ENCODE results near the gene MBLAC2.

MBLAC2 gene

DNA sequence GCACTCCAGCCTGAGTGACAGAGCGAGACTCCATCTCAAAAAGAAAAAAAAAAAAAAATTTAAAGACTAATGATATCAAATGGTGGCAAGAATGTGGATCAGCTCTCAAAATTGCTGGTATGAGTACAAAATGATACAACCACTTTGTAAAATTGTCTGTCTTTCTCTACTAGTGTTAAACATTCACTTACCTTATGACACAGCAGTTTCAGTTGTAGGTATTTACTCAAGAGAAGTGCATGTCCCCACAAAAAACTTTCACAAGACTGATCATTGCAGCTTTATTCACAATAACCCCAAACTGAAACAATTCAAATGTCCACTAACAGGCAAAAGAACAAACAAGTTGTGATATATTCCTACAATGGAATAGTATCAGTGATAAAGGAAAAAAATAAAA lies 50.3 kb downstream of the MBLAC2 start:
- ChIA-PET POLR2A (no interaction called here), CTCF (no interaction called here)

GRCh38 chr5:90421136-90421535 lies 53.4 kb downstream of the MBLAC2 start:
- no peaks in the 10 kb centered on the region for H3K9me3 ChIP-seq (ENCODE audit: control extremely low read depth in 1 of 5, control insufficient read depth in 4 of 5, insufficient read depth in 2 of 5, low read depth in 1 of 5, low read length in 4 of 5)
- H3K27ac ChIP-seq (ENCODE audit: insufficient read depth in 1 of 2, low read depth in 1 of 2, low read length in 2 of 2, poor library complexity in 1 of 2, severe bottlenecking in 2 of 2) = no peak overlapping the region
- H3K27me3 ChIP-seq (replicated peaks in 2 of 5; ENCODE audit: control insufficient read depth in 4 of 5, insufficient read depth in 5 of 5, low read length in 4 of 5) = peaks cover 0 to 2% (median 0%) of the 10 kb centered on the region in 5 experiments
- H3K36me3 ChIP-seq (ENCODE audit: control insufficient read depth in 4 of 4, insufficient read depth in 4 of 4, low read length in 3 of 4) = no peaks in the 10 kb centered on the region
- 53% methylated on average over 3 of the region's 4 CpGs for WGBS (ENCODE audit: insufficient coverage)
- no peak for DNase-seq
- H3K4me3 ChIP-seq (ENCODE audit: control insufficient read depth in 1 of 7, extremely low read depth in 1 of 7, insufficient read depth in 4 of 7, low read depth in 2 of 7, low read length in 6 of 7) = no peak overlapping the region
- ChIA-PET POLR2A (interaction anchor here (1.3 kb wide), 1 partner anchor 11 kb away, joined by 6 read pairs; the partner anchor contains the start of gene CETN3), CTCF (interaction anchor here (0.7 to 2.4 kb wide), 3 partner anchors 14 to 20 kb away, joined by 3 to 9 read pairs (median 3); no protein-coding TSS in a partner anchor)
- no peaks in the 10 kb centered on the region for H3K4me1 ChIP-seq (ENCODE audit: control extremely low read depth in 1 of 4, control insufficient read depth in 4 of 4, insufficient read depth in 4 of 4, low read length in 3 of 4)

More for the DNA sequence above, 50.3 kb downstream of the MBLAC2 start:
- no CpG with 5 or more reads among the region's 1 CpG for WGBS (ENCODE audit: insufficient coverage)
- H3K4me1 ChIP-seq (ENCODE audit: control extremely low read depth in 1 of 4, control insufficient read depth in 4 of 4, insufficient read depth in 4 of 4, low read length in 3 of 4) = no peaks in the 10 kb centered on the region
- no peak overlapping the region for H3K27ac ChIP-seq (ENCODE audit: insufficient read depth in 1 of 2, low read depth in 1 of 2, low read length in 2 of 2, poor library complexity in 1 of 2, severe bottlenecking in 2 of 2)
- H3K36me3 ChIP-seq (ENCODE audit: control insufficient read depth in 4 of 4, insufficient read depth in 4 of 4, low read length in 3 of 4) = no peaks in the 10 kb centered on the region
- no peak for DNase-seq
- no peaks in the 10 kb centered on the region for H3K9me3 ChIP-seq (ENCODE audit: control extremely low read depth in 1 of 5, control insufficient read depth in 4 of 5, insufficient read depth in 2 of 5, low read depth in 1 of 5, low read length in 4 of 5)
- H3K4me3 ChIP-seq (ENCODE audit: control insufficient read depth in 1 of 7, extremely low read depth in 1 of 7, insufficient read depth in 4 of 7, low read depth in 2 of 7, low read length in 6 of 7) = no peak overlapping the region
- no peaks in the 10 kb centered on the region for H3K27me3 ChIP-seq (replicated peaks in 2 of 5; ENCODE audit: control insufficient read depth in 4 of 5, insufficient read depth in 5 of 5, low read length in 4 of 5)

DNA sequence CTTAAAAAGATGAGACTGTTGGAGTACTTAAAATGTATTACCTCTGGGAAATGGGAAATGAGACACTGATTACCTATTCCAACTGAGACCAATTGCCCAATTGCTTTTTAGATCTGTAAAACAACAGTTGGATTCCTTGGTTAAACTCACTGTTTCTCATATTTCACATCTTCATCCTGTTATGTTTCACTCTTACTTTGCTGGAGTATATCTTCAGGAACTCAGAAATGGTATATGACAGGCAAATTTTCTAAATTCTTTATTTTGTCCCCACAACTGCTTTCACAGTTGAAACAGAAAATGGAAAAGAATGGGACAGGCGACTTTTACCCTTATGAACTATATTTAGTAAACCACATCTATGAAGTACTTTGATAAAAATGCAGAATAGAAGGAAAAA lies 56.4 kb downstream of the MBLAC2 start:
- H3K9me3 ChIP-seq (ENCODE audit: control extremely low read depth in 1 of 5, control insufficient read depth in 4 of 5, insufficient read depth in 2 of 5, low read depth in 1 of 5, low read length in 4 of 5) = no peaks in the 10 kb centered on the region
- no peak overlapping the region for H3K4me3 ChIP-seq (ENCODE audit: control insufficient read depth in 1 of 7, extremely low read depth in 1 of 7, insufficient read depth in 4 of 7, low read depth in 2 of 7, low read length in 6 of 7)
- ChIA-PET CTCF (interaction anchor here (0.9 to 1.7 kb wide), 2 partner anchors 10 to 18 kb away, joined by 3 to 9 read pairs; no protein-coding TSS in a partner anchor), POLR2A (no interaction called here)
- H3K27ac ChIP-seq (ENCODE audit: insufficient read depth in 1 of 2, low read depth in 1 of 2, low read length in 2 of 2, poor library complexity in 1 of 2, severe bottlenecking in 2 of 2) = no peak overlapping the region
- DNase-seq = no peak
- H3K36me3 ChIP-seq (ENCODE audit: control insufficient read depth in 4 of 4, insufficient read depth in 4 of 4, low read length in 3 of 4) = no peaks in the 10 kb centered on the region
- H3K4me1 ChIP-seq (ENCODE audit: control extremely low read depth in 1 of 4, control insufficient read depth in 4 of 4, insufficient read depth in 4 of 4, low read length in 3 of 4) = no peaks in the 10 kb centered on the region
- WGBS (ENCODE audit: insufficient coverage) = no CpG with 5 or more reads among the region's 1 CpG
- H3K27me3 ChIP-seq (replicated peaks in 2 of 5; ENCODE audit: control insufficient read depth in 4 of 5, insufficient read depth in 5 of 5, low read length in 4 of 5) = peaks cover 0 to 2% (median 0%) of the 10 kb centered on the region in 5 experiments

- 0% methylated on average over 4 of the region's 10 CpGs for WGBS (ENCODE audit: insufficient coverage)
- H3K27ac ChIP-seq (ENCODE audit: insufficient read depth in 1 of 2, low read depth in 1 of 2, low read length in 2 of 2, poor library complexity in 1 of 2, severe bottlenecking in 2 of 2) = peak overlapping the region; percentile 94 to 98
- H3K27me3 ChIP-seq (replicated peaks in 2 of 5; ENCODE audit: control insufficient read depth in 4 of 5, insufficient read depth in 5 of 5, low read length in 4 of 5) = no peaks in the 10 kb centered on the region
- H3K4me3 ChIP-seq (ENCODE audit: control insufficient read depth in 1 of 7, extremely low read depth in 1 of 7, insufficient read depth in 4 of 7, low read depth in 2 of 7, low read length in 6 of 7) = peak overlapping the region; percentile 37 to 98 (median 89)
- POLR2A ChIA-PET = interaction anchor here (0.7 to 1.3 kb wide), 2 partner anchors 11 to 17 kb away, joined by 4 to 6 read pairs; no protein-coding TSS in a partner anchor
- peaks cover 0 to 15% (median 11%) of the 10 kb centered on the region in 4 experiments for H3K4me1 ChIP-seq (ENCODE audit: control extremely low read depth in 1 of 4, control insufficient read depth in 4 of 4, insufficient read depth in 4 of 4, low read length in 3 of 4)
- CTCF ChIA-PET = interaction anchor here (0.7 to 1.3 kb wide), 8 partner anchors 9 to 1682 kb away, joined by 3 to 6 read pairs (median 4); no protein-coding TSS in a partner anchor
- no peaks in the 10 kb centered on the region for H3K9me3 ChIP-seq (ENCODE audit: control extremely low read depth in 1 of 5, control insufficient read depth in 4 of 5, insufficient read depth in 2 of 5, low read depth in 1 of 5, low read length in 4 of 5)
- no peak for DNase-seq
- peaks cover 0 to 6% (median 2%) of the 10 kb centered on the region in 4 experiments for H3K36me3 ChIP-seq (ENCODE audit: control insufficient read depth in 4 of 4, insufficient read depth in 4 of 4, low read length in 3 of 4)
Measured at GRCh38 chr5:90410178-90410762, 64.3 kb downstream of the MBLAC2 start.

DNA sequence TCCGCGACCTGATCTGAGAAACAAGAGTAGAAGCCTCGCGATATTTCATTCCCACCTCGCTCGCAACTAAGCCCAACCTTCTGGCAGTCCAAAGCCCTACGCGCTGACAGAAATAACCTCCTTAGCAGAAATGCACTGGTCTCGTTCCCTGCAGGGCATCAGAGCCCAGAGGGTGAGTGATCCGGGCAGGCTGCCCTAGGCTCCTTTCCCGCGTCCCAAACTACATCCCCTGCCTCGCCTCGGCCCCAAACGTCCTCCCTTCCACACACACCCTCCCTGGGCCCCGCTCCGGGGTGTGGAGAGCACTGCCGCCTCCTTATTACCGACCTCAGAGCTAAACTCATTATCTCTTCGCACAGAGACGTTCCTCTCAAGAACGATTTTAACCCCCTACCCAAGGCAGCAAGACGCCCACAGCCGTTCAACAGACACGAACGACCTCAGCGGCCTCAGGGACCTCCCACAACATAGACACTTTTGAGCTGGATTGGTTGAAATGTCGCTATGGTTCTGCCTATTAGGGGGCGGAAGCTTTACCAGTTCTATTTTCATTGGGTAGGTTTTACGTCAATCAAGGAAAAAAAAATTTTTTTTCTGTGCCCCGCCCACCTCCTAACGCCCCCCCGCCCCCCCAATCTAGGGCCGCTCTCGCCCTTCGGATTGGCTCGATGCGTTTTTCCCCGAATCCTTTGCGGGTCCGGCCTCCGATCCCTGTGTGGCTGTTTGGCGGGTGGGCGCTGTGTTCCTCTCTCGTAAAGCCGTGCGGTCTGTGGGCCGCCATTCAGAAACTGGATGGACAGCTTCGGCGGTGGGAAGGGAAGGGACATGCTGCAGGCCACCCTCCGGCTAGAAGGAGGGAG lies 65.0 kb downstream of the MBLAC2 start, which contains the start of gene CETN3:
Gene CETN3 (minus strand): TSS at position 439 of the 860 bp plus-strand sequence. CDS start 95 bp downstream, at position 344.
- no peaks in the 10 kb centered on the region for H3K9me3 ChIP-seq (ENCODE audit: control extremely low read depth in 1 of 5, control insufficient read depth in 4 of 5, insufficient read depth in 2 of 5, low read depth in 1 of 5, low read length in 4 of 5)
- under 1% methylated on average over 26 of the region's 51 CpGs for WGBS (ENCODE audit: insufficient coverage)
- no peaks in the 10 kb centered on the region for H3K27me3 ChIP-seq (replicated peaks in 2 of 5; ENCODE audit: control insufficient read depth in 4 of 5, insufficient read depth in 5 of 5, low read length in 4 of 5)
- H3K4me3 ChIP-seq (ENCODE audit: control insufficient read depth in 1 of 7, extremely low read depth in 1 of 7, insufficient read depth in 4 of 7, low read depth in 2 of 7, low read length in 6 of 7) = peak within 1 kb of the TSS; percentile 78 to 99 (median 98)
- ChIA-PET CTCF (interaction anchor here (0.7 to 1.3 kb wide), 5 partner anchors 12 to 1681 kb away, joined by 3 to 4 read pairs (median 3); no protein-coding TSS in a partner anchor), POLR2A (interaction anchor here (0.5 to 1.3 kb wide), 4 partner anchors 12 to 1743 kb away, joined by 3 to 6 read pairs (median 4); no protein-coding TSS in a partner anchor)
- DNase-seq = peak; percentile 95 to 98 (median 97)
- H3K4me1 ChIP-seq (ENCODE audit: control extremely low read depth in 1 of 4, control insufficient read depth in 4 of 4, insufficient read depth in 4 of 4, low read length in 3 of 4) = peaks cover 0 to 15% (median 11%) of the 10 kb centered on the region in 4 experiments
- peak within 1 kb of the TSS; percentile 96 to 98 for H3K27ac ChIP-seq (ENCODE audit: insufficient read depth in 1 of 2, low read depth in 1 of 2, low read length in 2 of 2, poor library complexity in 1 of 2, severe bottlenecking in 2 of 2)
- H3K36me3 ChIP-seq (ENCODE audit: control insufficient read depth in 4 of 4, insufficient read depth in 4 of 4, low read length in 3 of 4) = peaks cover 0 to 10% (median 4%) of the 10 kb centered on the region in 4 experiments

DNA sequence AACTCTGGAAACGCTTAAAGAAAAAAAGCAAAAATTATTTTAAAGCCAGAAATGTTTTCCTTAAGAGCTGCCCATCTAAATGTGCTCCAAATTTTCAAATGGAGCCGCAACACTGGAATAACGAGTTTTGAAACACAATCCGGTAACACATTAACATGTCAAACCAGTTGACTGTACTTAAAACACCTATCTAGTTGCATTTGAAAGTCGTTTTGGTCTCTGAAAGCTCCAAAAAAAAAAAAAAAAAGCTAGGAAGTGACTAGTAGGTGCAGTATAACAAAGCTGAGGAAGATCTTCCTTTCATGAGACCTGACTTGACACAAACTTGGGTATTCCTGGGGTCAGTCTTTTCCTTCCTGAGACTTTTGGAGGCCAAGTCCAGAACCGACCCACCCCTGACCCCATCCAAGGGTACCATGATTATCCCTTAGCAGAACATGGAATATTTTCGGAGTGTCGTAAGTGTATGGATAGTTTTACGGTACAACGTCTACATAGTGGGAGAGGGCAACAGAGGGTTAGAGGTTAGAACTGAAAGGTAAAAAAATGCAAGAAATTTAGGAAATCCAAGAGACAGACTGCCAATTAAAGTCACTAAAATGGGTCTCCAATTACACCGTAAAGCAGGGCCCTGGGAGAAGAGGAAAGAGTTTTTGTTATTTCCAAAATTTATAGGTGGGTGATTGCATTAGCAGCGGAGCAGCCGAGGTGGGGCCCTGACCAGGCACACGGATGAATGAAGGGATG lies 65.8 kb downstream of the MBLAC2 start:
- ChIA-PET CTCF (no interaction called here), POLR2A (no interaction called here)
- Histone ChIP-seq H3K36me3 (ENCODE audit: control insufficient read depth in 4 of 4, insufficient read depth in 4 of 4, low read length in 3 of 4) (peaks cover 0 to 10% (median 8%) of the 10 kb centered on the region in 4 experiments), H3K4me1 (ENCODE audit: control extremely low read depth in 1 of 4, control insufficient read depth in 4 of 4, insufficient read depth in 4 of 4, low read length in 3 of 4) (peaks cover 0 to 15% (median 11%) of the 10 kb centered on the region in 4 experiments), H3K27ac (ENCODE audit: insufficient read depth in 1 of 2, low read depth in 1 of 2, low read length in 2 of 2, poor library complexity in 1 of 2, severe bottlenecking in 2 of 2) (peak overlapping the region; percentile 96 to 98), H3K27me3 (replicated peaks in 2 of 5; ENCODE audit: control insufficient read depth in 4 of 5, insufficient read depth in 5 of 5, low read length in 4 of 5) (no peaks in the 10 kb centered on the region), H3K9me3 (ENCODE audit: control extremely low read depth in 1 of 5, control insufficient read depth in 4 of 5, insufficient read depth in 2 of 5, low read depth in 1 of 5, low read length in 4 of 5) (no peaks in the 10 kb centered on the region), H3K4me3 (ENCODE audit: control insufficient read depth in 1 of 7, extremely low read depth in 1 of 7, insufficient read depth in 4 of 7, low read depth in 2 of 7, low read length in 6 of 7) (peak overlapping the region; percentile 78 to 99 (median 98))
- 23% methylated on average over 10 of the region's 14 CpGs for WGBS (ENCODE audit: insufficient coverage)
- DNase-seq = no peak

All from common myeloid progenitor, CD34-positive (primary cell).